Fibroblast of the aortic adventitia (primary cell): ENCODE results near the gene SNTB2. TPM values are rescaled to one million over a fixed set of nuclear protein-coding genes. Genes with fewer than 3 reads are reported as not detected.
A peak's percentile ranks its signal among the peaks of the same experiment; 100 is the strongest.

Experiments used
- DNase-seq: peaks from one replicate; pipeline ENCODE4 v3.0.0-alpha.2; 2010; ENCODE audit warnings: low read depth
- H3K4me3 ChIP-seq: 2 replicates; pipeline ENCODE4 v1.5.1; 2011; ENCODE audit warnings: low read depth, mild to moderate bottlenecking, control low read depth, low read length, moderate library complexity
- total RNA-seq: library from RNA; depleted of rRNA; stranded (reverse); fragments of >200 nt; gene quantifications from 2 replicates; pipeline ENCODE4 v1.2.3, GENCODE V29; 2012; ENCODE audit warnings: low replicate concordance
- TF ChIP-seq, protein P1 (sequence below): IDR thresholded peaks from 2 replicates; pipeline ENCODE4 v1.5.1; 2011; ENCODE audit warnings: mild to moderate bottlenecking, low read length, control low read depth, inconsistent platforms; ENCODE audit not compliant: insufficient read depth

Gene SNTB2
- total RNA-seq, 1 donor, result 40.6 TPM

DNA sequence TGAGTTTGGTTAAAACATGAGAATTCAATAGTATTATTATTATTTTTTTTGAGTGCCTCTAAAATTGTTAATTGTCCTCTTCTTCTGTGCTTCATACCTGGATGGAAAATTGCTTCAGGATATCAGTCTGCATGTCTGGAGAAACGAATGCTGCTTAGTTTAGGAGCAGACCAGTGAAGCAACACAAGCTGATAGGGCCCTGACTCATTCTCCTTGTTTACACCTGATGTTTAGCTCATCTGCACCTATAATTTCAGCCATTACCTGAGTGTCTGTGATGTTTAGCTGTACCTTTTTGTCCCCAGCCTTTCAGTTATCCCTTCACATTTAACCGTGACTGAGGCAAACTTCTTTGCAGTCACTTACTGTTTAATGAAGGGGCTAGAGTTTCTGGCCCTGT, 14.8 kb downstream of the SNTB2 start:
- TF ChIP-seq, protein P1, sequence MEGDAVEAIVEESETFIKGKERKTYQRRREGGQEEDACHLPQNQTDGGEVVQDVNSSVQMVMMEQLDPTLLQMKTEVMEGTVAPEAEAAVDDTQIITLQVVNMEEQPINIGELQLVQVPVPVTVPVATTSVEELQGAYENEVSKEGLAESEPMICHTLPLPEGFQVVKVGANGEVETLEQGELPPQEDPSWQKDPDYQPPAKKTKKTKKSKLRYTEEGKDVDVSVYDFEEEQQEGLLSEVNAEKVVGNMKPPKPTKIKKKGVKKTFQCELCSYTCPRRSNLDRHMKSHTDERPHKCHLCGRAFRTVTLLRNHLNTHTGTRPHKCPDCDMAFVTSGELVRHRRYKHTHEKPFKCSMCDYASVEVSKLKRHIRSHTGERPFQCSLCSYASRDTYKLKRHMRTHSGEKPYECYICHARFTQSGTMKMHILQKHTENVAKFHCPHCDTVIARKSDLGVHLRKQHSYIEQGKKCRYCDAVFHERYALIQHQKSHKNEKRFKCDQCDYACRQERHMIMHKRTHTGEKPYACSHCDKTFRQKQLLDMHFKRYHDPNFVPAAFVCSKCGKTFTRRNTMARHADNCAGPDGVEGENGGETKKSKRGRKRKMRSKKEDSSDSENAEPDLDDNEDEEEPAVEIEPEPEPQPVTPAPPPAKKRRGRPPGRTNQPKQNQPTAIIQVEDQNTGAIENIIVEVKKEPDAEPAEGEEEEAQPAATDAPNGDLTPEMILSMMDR, result no peak
- DNase-seq, result no peak
- H3K4me3 ChIP-seq, result no peak overlapping the region

DNA sequence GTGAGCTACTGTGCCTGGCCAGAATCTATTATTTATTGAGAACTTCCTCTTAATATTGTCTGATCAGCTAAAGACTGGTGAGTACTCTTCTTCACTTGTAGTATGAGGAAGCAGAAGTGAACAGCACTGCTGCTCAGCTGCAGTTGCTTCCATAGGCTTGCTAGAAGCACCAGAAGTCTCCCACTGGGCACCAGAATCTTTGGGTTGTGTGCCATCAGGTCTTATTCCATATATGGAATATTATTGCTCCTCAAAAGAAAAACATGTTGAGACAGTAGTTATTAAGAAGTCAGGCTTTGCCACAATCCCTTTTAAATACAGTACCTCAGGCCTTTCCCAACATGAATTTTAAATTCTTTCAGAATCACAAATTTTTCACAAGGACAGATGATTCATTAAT, 17.2 kb downstream of the SNTB2 start:
- no peak for DNase-seq
- H3K4me3 ChIP-seq, result no peak overlapping the region
- TF ChIP-seq, protein P1, result no peak

DNA sequence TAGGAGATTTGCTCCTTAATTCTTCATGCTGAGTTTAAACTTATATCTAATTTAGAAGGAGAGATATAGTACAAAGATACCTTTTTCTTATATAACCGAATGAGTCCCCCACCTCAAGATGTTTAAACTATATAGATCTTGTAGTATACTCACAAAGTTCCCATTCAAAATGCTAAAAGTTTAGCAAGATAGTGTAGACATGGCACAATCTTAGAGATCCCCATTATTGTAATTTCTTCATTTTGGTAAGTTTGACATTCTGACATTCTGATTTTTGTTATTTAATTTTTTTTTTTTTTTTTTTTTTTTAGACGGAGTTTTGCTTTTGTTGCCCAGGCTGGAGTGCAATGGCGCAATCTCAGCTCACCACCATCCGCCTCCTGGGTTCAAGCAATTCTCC, 22.8 kb downstream of the SNTB2 start:
- TF ChIP-seq, protein P1, result no peak
- no peak for DNase-seq

DNA sequence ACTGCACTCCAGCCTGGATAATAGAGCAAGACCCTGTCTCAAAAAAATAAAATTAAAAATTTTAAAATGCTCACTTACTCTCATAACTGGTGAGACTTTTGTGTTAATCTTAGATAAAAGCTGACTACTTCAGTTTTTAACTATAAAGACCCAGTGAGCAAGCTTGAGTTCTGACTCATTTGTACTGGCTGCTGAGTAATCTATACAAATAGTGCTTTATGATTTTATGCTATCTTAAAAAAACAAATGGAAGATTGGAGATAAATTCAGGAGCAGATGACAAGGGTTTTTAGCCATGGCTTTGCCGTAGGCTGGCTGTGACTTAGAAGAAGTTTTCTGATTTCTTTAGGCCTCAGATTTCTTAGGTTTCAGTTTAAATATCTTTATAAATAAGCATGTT, 30.5 kb downstream of the SNTB2 start:
- no peak overlapping the region for H3K4me3 ChIP-seq
- TF ChIP-seq, protein P1, result no peak
- DNase-seq, result peak; percentile 71

More for the DNA sequence above, 22.8 kb downstream of the SNTB2 start:
- H3K4me3 ChIP-seq, result no peak overlapping the region

DNA sequence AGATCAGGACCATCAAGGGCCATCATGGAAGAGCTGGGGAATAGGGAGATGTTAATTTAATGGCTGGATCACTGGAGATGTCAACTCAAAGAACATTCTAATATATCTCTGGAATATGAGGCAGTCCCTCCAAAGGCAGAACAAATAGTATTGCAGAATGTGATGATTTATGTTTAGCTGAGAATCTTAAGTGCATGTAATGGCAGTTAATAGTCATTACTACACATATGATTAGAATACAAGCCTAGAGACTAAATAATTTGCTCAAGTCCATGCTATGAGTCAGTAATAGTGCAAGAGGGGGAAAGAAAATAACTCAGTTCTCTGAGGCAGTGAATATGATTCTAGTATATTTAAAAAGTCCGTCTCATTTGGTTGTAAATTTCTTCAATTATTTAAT, 32.3 kb downstream of the SNTB2 start:
- TF ChIP-seq, protein P1, result no peak
- H3K4me3 ChIP-seq, result no peak overlapping the region
- DNase-seq, result no peak

DNA sequence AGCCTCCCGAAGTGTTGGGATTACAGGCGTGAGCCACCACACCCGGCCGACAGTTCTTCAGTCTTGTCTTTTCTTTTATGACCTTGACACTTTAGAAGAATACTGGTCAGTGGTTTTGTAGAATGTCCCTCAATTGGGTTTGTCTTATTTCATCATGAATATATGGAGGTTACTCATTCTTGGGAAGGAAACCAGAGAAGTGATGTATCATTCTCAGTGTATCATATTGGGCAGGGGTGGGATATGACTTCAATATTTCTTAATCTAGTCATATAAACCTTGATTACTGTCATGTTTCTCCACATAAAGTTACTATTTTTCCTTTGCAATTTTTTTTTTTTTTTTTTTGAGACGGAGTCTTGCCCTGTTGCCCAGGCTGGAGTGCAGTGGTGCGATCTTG, 36.9 kb downstream of the SNTB2 start:
- TF ChIP-seq, protein P1, result no peak
- DNase-seq, result peak; percentile 48
- H3K4me3 ChIP-seq, result no peak overlapping the region

DNA sequence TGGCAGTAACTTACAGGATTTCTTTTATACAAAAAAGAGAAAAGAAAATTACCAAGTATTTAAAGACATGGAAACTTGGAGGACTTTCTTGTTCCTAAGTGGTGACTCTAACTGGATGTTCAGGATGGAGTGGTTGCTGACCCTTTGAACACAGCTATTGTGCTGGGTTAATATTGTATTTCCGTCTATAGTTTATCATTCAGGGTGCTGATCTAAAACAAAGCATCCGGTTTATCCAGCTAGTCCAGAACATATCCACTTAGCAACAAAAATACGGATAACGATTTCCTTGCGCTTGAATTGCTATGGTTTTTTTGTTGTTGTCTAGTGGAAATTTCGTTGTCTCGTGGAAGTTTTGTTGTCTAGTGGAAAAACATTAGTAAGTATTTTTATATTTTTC, 38.2 kb downstream of the SNTB2 start:
- TF ChIP-seq, protein P1, result no peak
- no peak overlapping the region for H3K4me3 ChIP-seq
- DNase-seq, result no peak
